Measurements from ENCODE around the gene OSGIN1.
A peak's percentile ranks its signal among the peaks of the same experiment; 100 is the strongest.

The OSGIN1 gene

DNA sequence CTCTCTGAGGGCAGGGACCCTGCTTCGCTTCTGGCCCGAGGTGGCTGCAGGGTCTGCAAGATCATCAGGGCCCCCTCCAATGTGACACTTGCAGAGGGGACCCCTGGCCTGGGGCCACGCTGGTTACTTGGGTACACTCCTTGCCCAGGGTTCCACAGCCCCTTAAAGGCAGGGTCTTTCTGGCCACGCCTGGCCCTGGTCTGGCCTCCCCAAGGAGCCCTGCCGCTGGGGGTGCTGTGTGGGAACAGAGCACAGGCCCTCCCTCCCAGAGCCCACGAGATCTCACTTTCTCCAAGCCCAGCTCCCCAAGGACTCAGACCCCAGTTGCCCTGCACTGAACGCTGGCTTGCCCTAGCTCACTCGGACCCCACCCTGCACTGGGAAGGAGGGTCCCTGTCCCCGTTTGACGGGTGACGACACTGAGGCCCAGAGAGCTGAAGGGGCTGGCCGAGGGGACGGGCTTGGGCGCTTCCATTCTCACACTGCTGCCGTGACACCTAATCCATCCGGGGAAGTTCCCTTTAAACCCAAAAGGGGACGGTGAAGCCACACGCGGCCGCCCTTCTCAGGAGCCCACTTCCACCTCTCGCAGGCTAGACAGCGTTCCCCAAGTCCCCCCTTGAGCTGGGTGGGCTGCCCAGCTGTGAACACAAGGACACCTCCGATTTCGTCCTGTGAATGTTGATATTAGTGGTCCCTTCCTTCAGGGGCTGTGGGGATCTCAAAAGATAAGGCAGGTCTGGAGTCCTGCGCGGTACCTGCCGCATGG is 26.9 kb upstream of the OSGIN1 start:
- no peak for DNase-seq (ENCODE audit: low read depth in 2 of 2, low spot score in 1 of 2)

GRCh38 chr16:83926726-83927397 is 26.2 kb upstream of the OSGIN1 start:
- DNase-seq (ENCODE audit: low read depth in 2 of 2, low spot score in 1 of 2): peak in 1 of 2 donors; percentile 29

GRCh38 chr16:83928341-83929055 is 24.5 kb upstream of the OSGIN1 start:
- no peak for DNase-seq (ENCODE audit: low read depth in 2 of 2, low spot score in 1 of 2)

DNA sequence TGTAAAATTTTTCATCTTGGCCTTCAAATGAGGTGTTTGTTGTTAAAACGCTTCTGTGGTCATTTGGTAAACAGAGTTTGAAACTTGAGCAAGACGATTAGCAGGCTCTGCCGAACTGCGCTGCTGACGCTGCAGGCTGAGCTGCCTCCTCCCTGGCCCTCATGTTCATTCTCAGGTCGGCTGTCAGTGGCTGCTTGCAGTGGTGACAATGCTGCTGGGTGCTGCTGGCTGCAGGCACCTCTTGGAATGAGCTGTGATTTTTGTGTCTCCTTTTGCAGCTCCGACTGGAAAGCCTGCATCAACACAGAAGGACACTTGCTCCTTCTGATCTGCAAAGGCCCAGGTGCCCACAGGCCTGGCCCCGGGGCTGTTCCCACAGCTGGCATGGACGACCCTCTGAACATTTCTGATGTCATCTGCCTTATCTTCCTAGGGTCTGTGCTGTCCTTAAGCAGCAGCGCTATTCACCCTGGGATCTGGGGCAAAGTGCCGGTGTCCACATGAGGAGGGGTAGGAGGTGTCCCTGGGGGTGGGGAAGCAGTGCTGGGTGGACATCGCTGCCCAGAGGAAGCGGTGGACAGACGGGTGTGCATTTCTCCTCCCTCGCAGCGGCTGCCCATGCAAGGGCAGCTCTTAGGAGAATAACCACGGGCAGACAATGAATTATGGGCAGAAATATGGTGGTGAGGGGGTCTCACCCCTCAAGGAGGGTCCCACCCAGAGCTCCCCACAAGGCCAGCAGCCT is 23.1 kb upstream of the OSGIN1 start:
- no peak for DNase-seq (ENCODE audit: low read depth in 2 of 2, low spot score in 1 of 2)

DNA sequence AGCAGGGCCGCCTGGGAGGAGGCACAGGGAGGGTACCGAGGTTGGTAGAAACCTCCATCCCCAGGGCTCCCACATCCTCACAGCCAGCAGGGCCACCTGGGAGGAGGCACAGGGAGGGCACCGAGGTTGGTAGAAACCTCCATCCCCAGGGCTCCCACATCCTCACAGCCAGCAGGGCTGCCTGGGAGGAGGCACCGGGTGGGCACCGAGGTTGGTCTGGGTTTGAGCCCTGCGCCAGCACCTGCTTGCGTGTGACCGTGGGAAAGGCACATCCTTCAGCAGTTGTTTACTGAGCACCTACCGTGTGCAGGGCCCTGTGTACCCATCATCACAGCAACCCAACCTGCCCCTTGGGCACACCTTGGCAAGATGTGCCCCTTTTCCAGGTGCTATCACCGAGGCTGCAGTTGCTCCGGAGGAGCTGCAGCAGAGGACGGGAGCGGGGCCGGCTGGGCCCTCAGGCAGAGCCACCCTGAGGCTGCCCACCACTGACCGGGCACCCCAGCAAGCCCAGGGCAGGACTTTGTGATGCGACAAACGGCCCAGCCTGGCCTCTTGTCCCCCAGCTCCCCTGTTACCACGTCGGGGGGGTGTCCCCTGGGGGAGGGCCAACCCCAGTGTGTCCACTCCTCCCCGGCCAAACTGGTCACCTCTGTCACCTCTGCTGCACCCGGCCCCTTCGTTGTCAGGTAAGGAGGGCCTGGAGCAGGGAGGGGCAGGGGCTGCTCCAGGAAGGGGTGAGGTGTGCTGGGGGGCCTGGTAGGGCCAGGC is 22.1 kb upstream of the OSGIN1 start:
- no peak for DNase-seq (ENCODE audit: low read depth in 2 of 2, low spot score in 1 of 2)

DNA sequence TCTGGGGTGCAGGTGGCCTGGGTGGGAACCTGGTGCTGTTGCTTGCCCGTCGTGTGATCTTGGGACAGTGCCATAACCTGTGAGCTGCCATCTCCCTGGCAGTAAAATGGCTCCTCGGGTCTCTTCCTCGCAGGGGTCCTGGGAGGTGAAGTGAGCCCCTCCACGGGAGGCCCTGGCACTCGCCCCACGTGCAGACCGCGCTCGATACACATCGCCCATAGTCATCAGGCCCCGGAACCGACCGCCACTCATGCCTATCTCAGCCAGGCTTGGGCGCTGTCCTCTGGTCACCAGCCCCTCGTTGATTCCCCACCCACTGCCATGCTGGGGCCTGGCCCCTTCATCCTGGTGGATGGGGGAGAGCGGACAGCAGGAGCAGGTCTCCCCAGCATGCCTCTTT is 21.5 kb upstream of the OSGIN1 start:
- DNase-seq (ENCODE audit: low read depth in 2 of 2, low spot score in 1 of 2): no peak

DNA sequence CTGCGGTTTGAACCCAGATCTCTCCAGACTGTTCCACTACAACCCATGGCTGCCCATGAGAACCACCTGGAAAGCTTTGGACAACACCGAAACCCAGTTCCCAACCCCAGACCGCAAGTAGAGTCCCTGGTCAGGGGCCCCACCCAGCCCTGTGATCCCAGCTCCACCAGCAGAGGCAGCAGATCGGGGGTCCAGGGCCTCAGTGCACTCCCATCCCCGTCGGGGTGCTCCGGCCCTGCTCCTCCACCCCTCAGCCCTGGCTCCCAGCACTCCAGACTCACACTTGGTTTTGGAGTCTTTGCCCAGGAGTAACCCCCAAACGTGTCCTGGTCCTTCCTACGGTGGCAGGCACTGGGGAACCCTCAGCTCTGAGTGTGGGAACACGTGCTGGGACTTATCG is 20.7 kb upstream of the OSGIN1 start:
- DNase-seq (ENCODE audit: low read depth in 2 of 2, low spot score in 1 of 2): no peak

DNA sequence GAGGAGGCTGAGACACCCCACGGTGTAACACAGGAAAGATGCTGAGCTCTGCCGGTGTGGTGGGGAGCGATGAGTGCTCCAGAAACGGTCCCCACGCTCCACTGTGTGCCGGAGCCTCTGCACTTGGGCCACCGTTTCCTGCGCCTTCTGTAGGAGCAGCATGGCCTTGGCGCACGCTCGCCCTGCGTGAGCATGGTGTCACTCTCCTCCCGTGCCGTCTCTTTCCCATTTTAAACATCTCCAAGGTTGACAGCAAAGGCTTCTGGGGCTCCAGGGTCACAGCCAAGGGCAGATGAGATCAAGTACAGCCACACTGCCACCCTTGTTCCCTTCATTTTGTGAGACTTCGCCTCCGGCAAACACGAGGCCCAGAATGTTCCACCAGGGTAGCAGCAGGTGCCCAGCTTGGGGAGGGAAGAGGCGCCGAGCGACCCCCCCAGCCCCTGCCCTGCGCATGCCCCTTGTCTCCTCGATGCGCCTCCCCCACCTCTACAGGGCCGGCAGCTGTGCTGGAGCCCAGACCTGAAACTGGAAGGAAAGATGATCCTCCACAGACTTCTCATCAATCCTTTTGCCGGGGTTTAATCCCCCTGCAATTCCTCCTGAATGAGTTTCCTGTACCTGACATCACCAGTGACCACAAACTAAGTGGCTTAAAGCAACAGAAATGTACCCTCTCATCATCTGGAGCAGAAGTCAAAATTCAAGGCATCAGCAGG is 19.9 kb upstream of the OSGIN1 start:
- DNase-seq (ENCODE audit: low read depth in 2 of 2, low spot score in 1 of 2): no peak

GRCh38 chr16:83933885-83934683 is 19.0 kb upstream of the OSGIN1 start:
- DNase-seq (ENCODE audit: low read depth in 2 of 2, low spot score in 1 of 2): no peak

DNA sequence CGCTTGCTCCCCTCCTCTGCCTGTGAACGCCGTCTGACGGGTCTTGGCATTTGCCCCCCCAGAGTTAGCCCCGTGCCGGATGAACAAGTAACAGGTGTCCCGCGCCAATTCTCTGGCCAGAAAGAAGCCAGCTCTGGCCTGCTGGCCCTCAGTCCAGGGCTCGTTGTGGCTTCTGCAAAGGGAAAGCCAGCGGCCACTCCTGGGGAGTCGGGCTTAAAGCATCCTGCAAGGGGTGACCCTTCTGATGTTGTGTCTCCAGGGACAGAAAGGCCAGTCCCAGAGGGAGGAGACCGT is 18.4 kb upstream of the OSGIN1 start:
- DNase-seq (ENCODE audit: low read depth in 2 of 2, low spot score in 1 of 2): no peak

DNA sequence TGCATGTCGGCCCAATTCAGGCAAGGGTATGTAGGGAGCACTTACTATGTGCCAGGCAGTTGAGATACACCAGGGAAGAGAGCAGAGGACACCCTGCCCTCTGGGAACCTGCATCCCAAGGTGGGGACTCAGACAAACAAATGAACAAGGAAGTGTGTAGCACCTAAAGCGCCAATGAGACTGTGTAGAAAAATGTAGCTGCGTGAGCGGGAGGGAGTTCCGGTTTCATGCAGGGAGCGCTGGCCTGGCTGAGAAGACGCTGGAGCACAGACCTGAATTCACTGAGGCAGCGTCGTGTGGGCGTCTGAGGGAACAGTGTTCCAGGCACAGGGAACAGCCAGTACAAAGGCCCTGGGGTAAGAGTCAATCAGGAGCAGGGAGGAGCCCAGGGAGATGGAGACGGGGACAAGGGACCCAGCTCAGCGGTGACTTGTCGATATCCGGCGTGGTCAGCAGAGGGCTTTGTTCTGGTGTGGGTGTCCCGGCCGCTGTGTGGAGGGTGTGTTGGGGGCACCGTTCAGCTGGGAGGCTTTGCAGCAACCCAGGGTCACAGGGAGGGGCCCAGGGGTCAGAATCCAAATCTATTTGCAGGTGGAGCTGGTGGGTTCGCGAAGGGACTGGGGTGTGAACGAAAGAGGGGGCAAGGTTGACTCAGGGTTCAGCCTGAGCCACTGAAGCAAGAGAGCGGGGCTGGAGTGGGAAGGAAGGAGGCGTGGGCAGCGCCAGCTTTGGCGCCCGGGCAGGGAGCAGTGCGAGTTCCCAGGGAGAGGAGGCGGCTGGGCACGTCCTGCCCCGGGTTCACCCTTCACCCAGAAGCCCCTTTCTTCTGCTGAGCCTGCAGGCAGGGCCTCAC is 17.8 kb upstream of the OSGIN1 start:
- DNase-seq (ENCODE audit: low read depth in 2 of 2, low spot score in 1 of 2): no peak

- no peak for DNase-seq (ENCODE audit: low read depth in 2 of 2, low spot score in 1 of 2)
Observed at GRCh38 chr16:83935858-83936255, 17.2 kb upstream of the OSGIN1 start.

DNA sequence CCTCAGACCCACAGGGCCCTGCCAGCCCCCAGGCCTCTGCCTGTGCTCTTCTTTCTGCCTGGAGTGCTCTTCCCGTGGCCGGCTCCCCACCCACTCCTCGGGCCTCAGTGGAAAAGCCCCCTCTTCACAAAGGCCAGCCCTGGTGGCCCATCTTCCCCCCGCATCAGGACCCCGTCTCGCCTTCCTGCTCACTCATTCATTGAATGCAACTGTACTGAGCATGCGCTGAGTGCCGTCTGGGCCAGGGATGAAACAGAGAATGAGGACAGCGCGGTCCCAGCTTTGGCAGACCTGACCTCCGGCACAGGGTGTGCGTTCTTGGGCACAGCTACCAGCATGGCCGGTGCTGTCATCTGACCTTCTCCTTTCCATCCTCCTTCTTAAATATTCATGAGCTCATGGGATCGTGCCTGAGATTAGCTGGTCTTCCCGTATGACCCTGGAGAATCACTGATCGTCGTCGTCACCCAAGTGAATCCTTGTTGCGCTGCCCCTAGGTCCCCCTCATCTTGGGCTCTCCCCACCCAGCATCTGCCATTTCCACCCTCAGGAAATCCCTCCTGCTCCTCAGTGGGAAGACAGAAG is 16.4 kb upstream of the OSGIN1 start:
- DNase-seq (ENCODE audit: low read depth in 2 of 2, low spot score in 1 of 2): no peak

GRCh38 chr16:83937267-83937666 is 15.8 kb upstream of the OSGIN1 start:
- no peak for DNase-seq (ENCODE audit: low read depth in 2 of 2, low spot score in 1 of 2)

DNA sequence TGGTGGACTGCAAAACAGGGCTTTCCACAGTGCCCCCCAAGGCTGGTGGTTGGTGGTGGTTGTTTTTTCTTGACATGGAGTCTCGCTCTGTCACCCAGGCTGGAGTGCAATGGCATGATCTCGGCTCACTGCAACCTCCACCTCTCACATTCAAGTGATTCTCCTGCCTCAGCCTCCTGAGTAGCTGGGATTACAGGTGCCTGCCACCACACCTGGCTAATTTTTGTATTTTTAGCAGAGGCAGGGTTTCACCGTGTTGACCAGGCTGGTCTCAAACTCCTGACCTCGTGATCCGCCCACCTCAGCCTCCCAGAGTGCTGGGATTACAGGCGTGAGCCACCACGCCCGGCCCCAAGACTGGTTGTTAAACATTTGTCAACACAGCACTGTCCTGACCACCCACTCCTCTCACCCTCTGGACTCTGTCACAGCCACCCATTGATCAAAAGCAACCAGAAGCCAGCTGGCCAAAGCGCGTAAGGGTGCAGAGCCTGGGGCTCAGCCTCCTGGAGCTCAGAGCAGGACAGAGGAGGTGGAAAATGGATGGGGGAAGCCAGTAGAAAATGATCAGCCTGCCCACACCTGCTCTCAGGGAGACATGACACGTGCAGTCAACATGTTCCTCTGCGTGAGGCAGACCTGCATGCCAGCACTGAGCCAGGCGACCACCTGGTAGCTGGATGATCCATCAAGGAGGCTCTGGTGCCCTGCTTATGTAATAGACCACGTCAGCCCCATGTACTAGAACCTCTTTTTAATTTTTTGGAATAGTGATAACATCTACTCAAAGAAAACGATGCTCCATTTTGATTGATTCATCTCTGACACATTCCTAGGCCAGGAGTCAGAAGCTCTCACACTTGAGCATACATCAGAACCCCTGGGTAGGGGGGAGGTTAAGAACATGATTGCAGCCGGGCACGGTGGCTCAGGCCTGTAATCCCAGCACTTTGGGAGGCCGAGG is 14.8 kb upstream of the OSGIN1 start:
- no peak for DNase-seq (ENCODE audit: low read depth in 2 of 2, low spot score in 1 of 2)

DNA sequence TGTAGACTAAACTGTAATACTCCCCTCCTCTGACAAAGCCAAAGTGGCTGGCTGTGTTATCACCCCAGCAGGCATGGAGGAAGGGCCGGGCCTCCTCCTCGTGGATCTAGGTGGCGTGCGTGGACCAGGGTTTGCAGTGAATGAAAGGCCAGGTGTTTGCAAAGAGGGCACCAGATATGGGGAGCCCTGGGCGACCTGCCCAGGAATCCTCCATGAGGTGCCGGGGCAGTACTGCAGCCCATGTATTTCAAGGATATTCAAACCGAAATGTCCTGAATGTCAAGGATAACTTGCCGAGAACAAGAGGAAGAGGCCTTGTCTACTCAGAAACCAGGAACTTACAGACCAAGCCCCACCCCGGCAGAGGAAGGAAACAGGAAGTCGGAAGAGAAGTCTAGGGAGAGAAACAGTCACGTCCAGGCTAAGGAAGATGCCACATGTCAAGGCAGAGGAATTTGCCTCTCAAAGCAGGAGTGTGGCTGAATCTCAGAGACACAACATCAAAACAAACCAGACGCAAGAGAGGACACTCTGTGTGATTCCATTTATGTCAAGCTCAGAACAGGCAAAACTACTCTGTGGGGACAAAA is 13.7 kb upstream of the OSGIN1 start:
- no peak for DNase-seq (ENCODE audit: low read depth in 2 of 2, low spot score in 1 of 2)

DNA sequence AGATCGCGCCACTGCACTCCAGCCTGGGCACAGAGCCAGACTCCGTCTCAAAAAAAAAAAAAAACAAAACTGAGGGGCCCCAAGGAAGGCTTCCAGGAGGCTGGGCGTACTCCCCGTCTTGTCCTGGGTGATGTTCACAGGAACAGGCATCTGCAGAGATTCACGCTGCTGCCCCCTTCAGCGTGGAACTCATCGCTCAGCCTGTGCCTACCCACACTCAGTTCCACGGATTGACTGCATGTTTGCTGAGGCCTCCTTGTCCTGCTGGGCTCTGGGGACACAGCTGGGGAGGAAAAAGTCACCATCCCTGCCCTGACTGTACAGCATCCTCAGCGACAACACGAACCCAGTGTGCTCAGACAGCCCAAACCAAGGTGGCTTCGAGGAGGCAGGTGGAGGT is 12.9 kb upstream of the OSGIN1 start:
- no peak for DNase-seq (ENCODE audit: low read depth in 2 of 2, low spot score in 1 of 2)

Measured in stimulated activated CD8-positive, alpha-beta memory T cell treated with anti-CD3 and anti-CD28 coated beads, Interleukin-4, amount 100 ng/mL, for 1 hour (primary cell).